Left lung (tissue), 10 donors: ENCODE data around the gene CD69. TPM values are rescaled to one million over a fixed set of nuclear protein-coding genes. Genes with fewer than 3 reads are reported as not detected.
"Not testable (repeated sequence)": the region's sequence is repeated elsewhere in the genome, so short reads cannot be mapped to it uniquely, and the experiment has no call there.

ENCODE experiments used
- ATAC-seq: fragments of 200-7000 bp; cut with Tn5 transposase; one replicate; pipeline ENCODE4 v1.9.1; 2020; ENCODE audit warnings: moderate library complexity
- DNase-seq, 4 donors: peaks; one replicate each; pipeline ENCODE4 v3.0.0-alpha.2; 2013 to 2020
- H3K27ac ChIP-seq, 2 donors: fragments of 200-600 bp; sonication (generic) in 1 of 2; one replicate each; pipeline versions ENCODE4 v1.5.0 to v1.8.0; 2020 to 2021
- H3K27me3 ChIP-seq, 2 donors: fragments of 200-600 bp; sonication (generic) in 1 of 2; one replicate each; pipeline versions ENCODE4 v1.5.0 to v1.8.0; 2020 to 2021
- H3K36me3 ChIP-seq, 2 donors: fragments of 200-600 bp; sonication (generic) in 1 of 2; one replicate each; pipeline versions ENCODE4 v1.5.0 to v1.8.0; 2020 to 2021
- H3K4me1 ChIP-seq, 2 donors: fragments of 200-600 bp; one replicate each; pipeline ENCODE4 v1.8.0; 2021
- H3K4me3 ChIP-seq, 2 donors: fragments of 200-600 bp; sonication (generic) in 1 of 2; one replicate each; pipeline versions ENCODE4 v1.5.0 to v1.8.0; 2020 to 2021; ENCODE audit warnings: mild to moderate bottlenecking in 1 of 2
- H3K9me3 ChIP-seq, 2 donors: fragments of 200-600 bp; sonication (generic) in 1 of 2; one replicate each; pipeline versions ENCODE4 v1.5.0 to v1.8.0; 2020 to 2021
- CTCF ChIP-seq, 2 donors: fragments of 200-600 bp; sonication (generic) in 1 of 2; IDR thresholded peaks; one replicate each; pipeline versions ENCODE4 v1.5.0 to v1.8.0; 2021; ENCODE audit warnings: antibody characterized with exemption in 2 of 2
- intact Hi-C, 2 donors: fragments of 100-400 bp; cut with DNase I; formaldehyde crosslinking; loops; one replicate each; pipeline versions ENCODE4 v1.11.2 to v1.14.2; 2022
- polyA plus RNA-seq, 6 donors: library from polyadenylated mRNA; unstranded; fragments of 120-200 nt; gene quantifications; one replicate each; pipeline ENCODE4 v1.2.1, GENCODE V29; 2013; ENCODE audit not compliant: insufficient read length in 6 of 6
- total RNA-seq, 2 donors: library from RNA; stranded (reverse); fragmentation: NEBNext Ultra II Directional; extraction: Animal tissue kit (Norgen Biotek cat#: 25700); gene quantifications; one replicate each; pipeline ENCODE4 v1.2.1, GENCODE V29; 2021
- donor health status: DM: no; HTN: yes; CAD: no.
- donor health status: DM: no; HTN: no; CAD: no.

The CD69 gene
- total and polyA plus RNA-seq, 8 donors = 2.8 to 7.0 (median 5.4) TPM

DNA sequence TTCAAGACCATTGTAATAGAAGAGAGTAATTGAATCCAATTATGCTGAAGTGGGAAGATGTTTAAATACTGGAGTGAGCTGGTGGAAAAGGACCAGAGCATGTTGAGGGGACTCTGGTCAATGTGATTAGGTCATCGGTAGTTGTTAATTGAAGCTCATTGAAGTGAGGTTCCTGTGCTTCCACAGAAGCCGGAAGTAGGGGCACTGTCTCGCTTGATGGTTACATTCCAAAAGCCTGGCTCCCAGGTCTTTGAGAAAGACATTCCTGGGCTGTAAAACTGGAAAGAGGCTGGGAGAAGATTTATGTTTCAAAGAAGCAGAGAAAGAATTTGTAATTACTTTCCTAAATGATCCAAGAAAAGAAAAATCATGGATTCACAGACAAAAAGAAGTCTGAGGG, 15.5 kb downstream of the CD69 start:
- ATAC-seq (no peak), DNase-seq (no peak)
- no peaks in the 10 kb centered on the region for H3K9me3 ChIP-seq
- H3K36me3 ChIP-seq = no peaks in the 10 kb centered on the region
- intact Hi-C loops = loop anchor here in 1 of 2 donors (5.0 kb wide), 1 partner anchor 182 kb away; no protein-coding TSS in a partner anchor
- no peak overlapping the region for H3K4me3 ChIP-seq
- TF ChIP-seq CTCF (IDR thresholded peaks at IDR 0.05) = no peak
- H3K27ac ChIP-seq = no peak overlapping the region
- H3K4me1 ChIP-seq = peaks cover 0 to 20% of the 10 kb centered on the region in 2 donors
- H3K27me3 ChIP-seq = no peaks in the 10 kb centered on the region

GRCh38 chr12:9742661-9743060, 18.0 kb downstream of the CD69 start:
- no peaks in the 10 kb centered on the region for H3K36me3 ChIP-seq
- H3K4me1 ChIP-seq = peaks cover 0 to 19% of the 10 kb centered on the region in 2 donors
- no peaks in the 10 kb centered on the region for H3K27me3 ChIP-seq
- no peak for TF ChIP-seq CTCF (IDR thresholded peaks at IDR 0.05)
- H3K27ac ChIP-seq = peak overlapping the region in 1 of 2 donors; percentile 23
- no peak overlapping the region for H3K4me3 ChIP-seq
- intact Hi-C loops = no loop called here
- DNase-seq (no peak), ATAC-seq (peak; percentile 42)
- H3K9me3 ChIP-seq = no peaks in the 10 kb centered on the region

DNA sequence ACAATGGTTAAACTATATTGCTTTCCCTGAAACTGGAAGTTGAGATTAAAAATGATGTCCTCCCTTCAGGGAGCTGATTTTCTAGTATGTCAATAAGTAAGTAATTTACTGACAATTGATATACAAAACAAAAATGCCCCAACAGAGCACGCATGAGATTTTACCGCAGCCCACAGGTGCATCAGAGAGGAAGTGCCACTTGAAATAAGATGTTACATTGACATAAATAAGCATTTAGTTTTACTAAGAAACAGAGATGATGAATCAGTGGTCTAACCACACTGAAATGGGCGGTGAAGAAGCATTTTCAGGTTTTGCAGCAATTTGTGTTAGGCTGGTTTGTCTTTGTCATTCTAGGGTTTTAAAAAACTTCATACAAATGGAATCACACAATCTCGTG, 19.0 kb downstream of the CD69 start:
- no peaks in the 10 kb centered on the region for H3K36me3 ChIP-seq
- DNase-seq (no peak), ATAC-seq (no peak)
- H3K4me1 ChIP-seq = peaks cover 0 to 27% of the 10 kb centered on the region in 2 donors
- no peak overlapping the region for H3K4me3 ChIP-seq
- intact Hi-C loops = no loop called here
- H3K27me3 ChIP-seq = no peaks in the 10 kb centered on the region
- H3K27ac ChIP-seq = no peak overlapping the region
- H3K9me3 ChIP-seq = no peaks in the 10 kb centered on the region
- TF ChIP-seq CTCF (IDR thresholded peaks at IDR 0.05) = no peak

GRCh38 chr12:9740106-9740750, 20.5 kb downstream of the CD69 start:
- ATAC-seq = no peak
- Histone ChIP-seq H3K27ac (no peak overlapping the region), H3K4me3 (peak overlapping the region in 1 of 2 donors; percentile 29)

GRCh38 chr12:9739404-9740105, 21.1 kb downstream of the CD69 start:
- H3K9me3 ChIP-seq, H3K27me3 ChIP-seq, H3K36me3 ChIP-seq, ATAC-seq, intact Hi-C loops, H3K27ac ChIP-seq: not testable (repeated sequence)
- peak overlapping the region; percentile 24 to 29 for H3K4me3 ChIP-seq
- peak in 2 of 4 donors; percentile 41 to 74 for DNase-seq
- peaks cover 0 to 31% of the 10 kb centered on the region in 2 donors for H3K4me1 ChIP-seq

More at GRCh38 chr12:9740106-9740750, 20.5 kb downstream of the CD69 start:
- Histone ChIP-seq H3K9me3 (no peaks in the 10 kb centered on the region), H3K27me3 (no peaks in the 10 kb centered on the region), H3K4me1 (peaks cover 0 to 31% of the 10 kb centered on the region in 2 donors), H3K36me3 (no peaks in the 10 kb centered on the region)
- DNase-seq = no peak
- intact Hi-C loops = no loop called here
- no peak for TF ChIP-seq CTCF (IDR thresholded peaks at IDR 0.05)

- DNase-seq, intact Hi-C loops, ATAC-seq: not testable (repeated sequence)
Measured at GRCh38 chr12:9738905-9739304, 21.8 kb downstream of the CD69 start.

More at GRCh38 chr12:9738905-9739304, 21.8 kb downstream of the CD69 start:
- peaks cover 0 to 31% of the 10 kb centered on the region in 2 donors for H3K4me1 ChIP-seq
- not testable (repeated sequence) for H3K36me3 ChIP-seq, H3K4me3 ChIP-seq, H3K9me3 ChIP-seq, H3K27ac ChIP-seq, H3K27me3 ChIP-seq
